Panc1 (cell line): ENCODE results near the gene SPACA5. TPM values are rescaled to one million over a fixed set of nuclear protein-coding genes. Genes with fewer than 3 reads are reported as not detected.
"Not testable (repeated sequence)": the region's sequence is repeated elsewhere in the genome, so short reads cannot be mapped to it uniquely, and the experiment has no call there.

ENCODE experiments used
- ATAC-seq: fragments of 200-7000 bp; cut with Tn5 transposase; 2 replicates; pipeline ENCODE4 v1.9.1; 2020; ENCODE audit warnings: mild to moderate bottlenecking, moderate library complexity
- BruUV-seq: library from RNA; stranded (reverse); fragments of 400-500 nt; replicated peaks from 2 replicates; lab custom pipeline; 2021; lab: Mats Ljungman, UMichigan
- CTCF ChIA-PET: fragments of 300-600 bp; sonication (Branson Sonifier 250); formaldehyde crosslinking; loops from one replicate; lab custom pipeline; 2022; ENCODE audit warnings: antibody characterized with exemption; lab: Charles Lee
- POLR2A ChIA-PET: fragments of 300-600 bp; sonication (Branson Sonifier 250); formaldehyde crosslinking; loops from one replicate; lab custom pipeline; 2022; ENCODE audit warnings: antibody characterized with exemption; lab: Charles Lee
- DNase-seq: peaks from one replicate; pipeline ENCODE4 v3.0.0-alpha.2; 2010; ENCODE audit warnings: low read depth, low spot score
- H3K27ac ChIP-seq: 2 replicates; pipeline ENCODE4 v1.5.1; 2011; ENCODE audit warnings: mild to moderate bottlenecking, low read length, inconsistent platforms
- H3K27me3 ChIP-seq: fragments of 200-500 bp; sonication (Bioruptor generic); 2 replicates; pipeline ENCODE4 v1.6.0; 2014; ENCODE audit warnings: low read length, inconsistent platforms; ENCODE audit not compliant: control insufficient read depth, insufficient read depth
- H3K36me3 ChIP-seq: fragments of 200-500 bp; sonication (Bioruptor generic); 2 replicates; pipeline ENCODE4 v1.5.1; 2014; ENCODE audit warnings: inconsistent platforms, mild to moderate bottlenecking, low read length, moderate library complexity; ENCODE audit not compliant: control insufficient read depth, insufficient read depth
- H3K4me1 ChIP-seq: 2 replicates; pipeline ENCODE4 v1.5.1; 2011; ENCODE audit warnings: inconsistent platforms, mild to moderate bottlenecking, low read length, moderate library complexity; ENCODE audit not compliant: control insufficient read depth, insufficient read depth
- H3K4me3 ChIP-seq, 2 experiments: 2 replicates each; pipeline ENCODE4 v1.5.1; 2011 to 2012; ENCODE audit warnings: low read depth in 2 of 2, low read length in 2 of 2, mild to moderate bottlenecking in 2 of 2, inconsistent platforms in 1 of 2, moderate library complexity in 1 of 2
- H3K9me3 ChIP-seq: fragments of 200-500 bp; sonication (Bioruptor generic); 2 replicates; pipeline ENCODE4 v1.5.1; 2014; ENCODE audit warnings: low read depth, mild to moderate bottlenecking, inconsistent platforms, low read length, moderate library complexity; ENCODE audit not compliant: control insufficient read depth, insufficient read depth
- CTCF ChIP-seq: fragments of 450-650 bp; IDR thresholded peaks from 2 replicates; pipeline ENCODE4 v1.5.1; 2017; ENCODE audit warnings: mild to moderate bottlenecking
- POLR2AphosphoS5 ChIP-seq: IDR thresholded peaks from 2 replicates; pipeline ENCODE4 v1.6.1; 2012; ENCODE audit warnings: mild to moderate bottlenecking, low read depth, low read length, moderate library complexity
- REST ChIP-seq, 2 experiments: IDR thresholded peaks; 2 replicates each; pipeline ENCODE4 v1.6.1; 2011 to 2012; ENCODE audit warnings: low read depth in 2 of 2, control low read depth in 1 of 2, low read length in 1 of 2, mild to moderate bottlenecking in 1 of 2, moderate library complexity in 1 of 2; ENCODE audit not compliant: insufficient read depth in 1 of 2
- SIN3A ChIP-seq: IDR thresholded peaks from 2 replicates; pipeline ENCODE4 v1.6.1; 2012; ENCODE audit warnings: low read depth, mild to moderate bottlenecking, low read length, moderate library complexity, borderline replicate concordance; ENCODE audit not compliant: insufficient read depth
- TCF7L2 ChIP-seq: IDR thresholded peaks from 2 replicates; pipeline ENCODE4 v1.6.1; 2011; ENCODE audit warnings: mild to moderate bottlenecking, low read depth, low read length, inconsistent platforms
- in situ Hi-C: cut with HindIII; loops from 2 replicates; pipeline ENCODE4 v1.10.0; 2016; ENCODE audit warnings: low sequenced_read_pairs, low pct_unique_long_range_greater_than_20kb
- intact Hi-C: fragments of 100-400 bp; cut with micrococcal nuclease; formaldehyde crosslinking; loops from one replicate; pipeline ENCODE4 v1.10.0; 2022; ENCODE audit not compliant: unreplicated experiment
- total RNA-seq: library from RNA; stranded (reverse); gene quantifications from one replicate; pipeline ENCODE4 v1.2.1, GENCODE V29; 2021; ENCODE audit not compliant: unreplicated experiment

The SPACA5 gene
- total RNA-seq, 1 experiment from 2014 or later: not detected

- H3K9me3 ChIP-seq, intact Hi-C loops, H3K4me1 ChIP-seq, BruUV-seq, H3K27me3 ChIP-seq, H3K27ac ChIP-seq, H3K36me3 ChIP-seq, DNase-seq, ATAC-seq, in situ Hi-C loops, H3K4me3 ChIP-seq, CTCF ChIA-PET, POLR2A ChIA-PET: not testable (repeated sequence)
Observed at GRCh38 chrX:47961830-47962229, 45.0 kb upstream of the SPACA5 start.

DNA sequence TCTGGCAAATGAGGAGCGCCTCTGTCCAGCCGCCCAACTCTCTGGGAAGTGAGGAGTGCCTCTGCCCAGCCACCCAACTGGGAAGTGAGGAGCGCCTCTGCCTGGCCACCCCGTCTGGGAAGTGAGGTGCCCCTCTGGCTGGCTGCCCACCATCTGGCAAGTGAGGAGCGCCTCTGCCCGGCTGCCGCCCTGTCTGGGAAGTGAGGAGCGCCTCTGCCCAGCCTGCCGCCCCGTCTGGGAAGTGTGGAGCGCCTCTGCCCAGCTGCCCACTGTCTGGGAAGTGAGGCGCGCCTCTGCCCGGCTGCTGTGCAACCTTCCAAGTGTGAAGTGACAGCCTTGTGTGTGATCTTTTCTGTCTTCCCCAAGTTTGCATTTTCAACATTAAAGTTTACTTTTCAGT, 41.3 kb upstream of the SPACA5 start:
- H3K4me1 ChIP-seq, CTCF ChIA-PET, intact Hi-C loops, DNase-seq, H3K36me3 ChIP-seq, H3K4me3 ChIP-seq, H3K27me3 ChIP-seq, BruUV-seq, H3K9me3 ChIP-seq, POLR2A ChIA-PET, ATAC-seq, in situ Hi-C loops, H3K27ac ChIP-seq: not testable (repeated sequence)

GRCh38 chrX:47973235-47973634, 33.6 kb upstream of the SPACA5 start:
- TF ChIP-seq TCF7L2 (no peak), POLR2AphosphoS5 (0 out of 2 replicates have a peak, but pooled peaks have one; percentile 35), CTCF (no peak), SIN3A (no peak)
- H3K9me3 ChIP-seq: peaks cover 45% of the 10 kb centered on the region
- POLR2A ChIA-PET: no interaction called here

GRCh38 chrX:47976254-47977151, 30.3 kb upstream of the SPACA5 start:
- Histone ChIP-seq H3K27me3 (no peaks in the 10 kb centered on the region), H3K9me3 (peaks cover 68% of the 10 kb centered on the region), H3K36me3 (peaks cover 11% of the 10 kb centered on the region), H3K27ac (no peak overlapping the region), H3K4me3 (no peak overlapping the region), H3K4me1 (no peaks in the 10 kb centered on the region)
- intact Hi-C loops (no loop called here), in situ Hi-C loops (no loop called here)
- no TSS peak for BruUV-seq
- TF ChIP-seq CTCF (no peak), REST (IDR thresholded peaks at IDR 0.05; ENCODE audit: insufficient read depth in 1 of 2, low read depth in 2 of 2, low read length in 1 of 2) (no peak), POLR2AphosphoS5 (no peak), SIN3A (no peak)
- ChIA-PET POLR2A (no interaction called here), CTCF (no interaction called here)
- DNase-seq: no peak
- ATAC-seq: no peak

More at GRCh38 chrX:47973235-47973634, 33.6 kb upstream of the SPACA5 start:
- Histone ChIP-seq H3K27ac (no peak overlapping the region), H3K27me3 (no peaks in the 10 kb centered on the region), H3K4me3 (no peak overlapping the region), H3K36me3 (peaks cover 4% of the 10 kb centered on the region; the same call in 1 of the 2 replicates), H3K4me1 (no peaks in the 10 kb centered on the region)
- in situ Hi-C loops (no loop called here), intact Hi-C loops (no loop called here)
- no peak for ATAC-seq
- CTCF ChIA-PET: no interaction called here
- DNase-seq: no peak
- BruUV-seq: no TSS peak
